A673 (cell line): ENCODE results near the gene TRIM38. TPM values are rescaled to one million over a fixed set of nuclear protein-coding genes. Genes with fewer than 3 reads are reported as not detected.

Source experiments
- BruUV-seq: library from RNA; stranded (reverse); fragments of 400-500 nt; replicated peaks from 2 replicates; lab custom pipeline; 2021; lab: Mats Ljungman, UMichigan
- CTCF ChIA-PET: fragments of 300-600 bp; sonication (Branson Sonifier 250); formaldehyde crosslinking; loops from one replicate; lab custom pipeline; 2022; ENCODE audit warnings: antibody characterized with exemption; lab: Charles Lee
- POLR2A ChIA-PET: fragments of 300-600 bp; sonication (Branson Sonifier 250); formaldehyde crosslinking; loops from one replicate; lab custom pipeline; 2022; ENCODE audit warnings: antibody characterized with exemption; ENCODE audit not compliant: low non-redundant PET; lab: Charles Lee
- DNase-seq: peaks from one replicate; pipeline ENCODE4 v3.0.0-alpha.2; 2015; ENCODE audit warnings: low spot score
- H3K27ac ChIP-seq: fragments of 200-600 bp; sonication (generic); 2 replicates; pipeline ENCODE4 v1.5.1; 2016; ENCODE audit warnings: mixed run types, low read depth, mild to moderate bottlenecking, mixed read lengths, antibody characterized with exemption, low read length; ENCODE audit not compliant: poor library complexity, severe bottlenecking
- H3K27me3 ChIP-seq: fragments of 200-600 bp; sonication (generic); replicated peaks from 2 replicates; pipeline ENCODE4 v1.6.1; 2017; ENCODE audit warnings: mixed run types, low read depth, mild to moderate bottlenecking, mixed read lengths, antibody characterized with exemption, low read length; ENCODE audit not compliant: insufficient read depth, poor library complexity
- H3K36me3 ChIP-seq: fragments of 200-600 bp; sonication (generic); 2 replicates; pipeline ENCODE4 v1.6.1; 2016; ENCODE audit warnings: mixed run types, mild to moderate bottlenecking, mixed read lengths, antibody characterized with exemption, low read length; ENCODE audit not compliant: insufficient read depth, poor library complexity, severe bottlenecking
- H3K4me1 ChIP-seq: fragments of 200-600 bp; sonication (generic); 2 replicates; pipeline ENCODE4 v1.6.1; 2017; ENCODE audit warnings: mixed run types, mild to moderate bottlenecking, mixed read lengths, antibody characterized with exemption, low read length; ENCODE audit not compliant: insufficient read depth, poor library complexity, severe bottlenecking
- H3K4me3 ChIP-seq: fragments of 200-600 bp; sonication (generic); 2 replicates; pipeline ENCODE4 v1.5.1; 2016; ENCODE audit warnings: low read depth, mixed run types, mild to moderate bottlenecking, mixed read lengths, low read length; ENCODE audit not compliant: poor library complexity, severe bottlenecking
- H3K9me3 ChIP-seq: fragments of 200-600 bp; sonication (generic); 2 replicates; pipeline ENCODE4 v1.6.1; 2016; ENCODE audit warnings: mixed run types, low read depth, mild to moderate bottlenecking, mixed read lengths, antibody characterized with exemption, low read length; ENCODE audit not compliant: poor library complexity, severe bottlenecking
- CTCF ChIP-seq: fragments of 300-800, 200-600 bp; sonication (generic); conservative IDR thresholded peaks from 2 replicates; pipeline ENCODE4 v1.5.1; 2017; ENCODE audit warnings: low read depth, mild to moderate bottlenecking, antibody characterized with exemption, low read length, moderate library complexity, mixed read lengths
- EZH2 ChIP-seq: fragments of 200-600 bp; sonication (generic); IDR thresholded peaks from 2 replicates; pipeline ENCODE4 v1.6.1; 2017; ENCODE audit warnings: borderline replicate concordance, low read depth, mild to moderate bottlenecking, mixed read lengths, antibody characterized with exemption, low read length; ENCODE audit not compliant: poor library complexity, severe bottlenecking
- intact Hi-C: fragments of 100-400 bp; cut with micrococcal nuclease; formaldehyde crosslinking; loops from one replicate; pipeline ENCODE4 v1.10.0; 2022; ENCODE audit not compliant: unreplicated experiment
- total RNA-seq: library from RNA; stranded (reverse); gene quantifications from 2 replicates; pipeline ENCODE4 v1.2.3, GENCODE V29; 2021

TRIM38 gene
- total RNA-seq, 1 experiment from 2014 or later, result 9.7 TPM

- intact Hi-C loops, result loop anchor here (2.0 to 5.0 kb wide), 2 partner anchors 21 to 1859 kb away; a partner anchor contains a TSS
- TSS peak; percentile 46 for BruUV-seq
- TF ChIP-seq EZH2 (no peak), CTCF (no peak)
- Histone ChIP-seq H3K27ac (peak overlapping the region; percentile 91), H3K27me3 (no peaks in the 10 kb centered on the region), H3K4me3 (peak overlapping the region; percentile 67), H3K36me3 (no peaks in the 10 kb centered on the region), H3K4me1 (peaks cover 12% of the 10 kb centered on the region), H3K9me3 (no peaks in the 10 kb centered on the region)
- ChIA-PET POLR2A (interaction anchor here (0.7 to 3.1 kb wide), 5 partner anchors 11 to 218 kb away, joined by 3 to 71 read pairs (median 13); a partner anchor contains a TSS), CTCF (interaction anchor here (0.6 kb wide), 1 partner anchor 1643 kb away, joined by 4 read pairs; no protein-coding TSS in a partner anchor)
- DNase-seq, result peak; percentile 95
These were observed 70.7 kb downstream of the TRIM38 start for GRCh38 chr6:26033085-26033940.

GRCh38 chr6:26033941-26034354 is 71.3 kb downstream of the TRIM38 start:
- CTCF ChIA-PET, result interaction anchor here (0.6 to 0.8 kb wide), 2 partner anchors 10 to 1644 kb away, joined by 4 read pairs; a partner anchor contains a TSS
- peaks cover 11% of the 10 kb centered on the region for H3K4me1 ChIP-seq
- POLR2A ChIA-PET, result no interaction called here
- H3K4me3 ChIP-seq, result peak overlapping the region; percentile 67
- no peaks in the 10 kb centered on the region for H3K9me3 ChIP-seq
- no peaks in the 10 kb centered on the region for H3K36me3 ChIP-seq
- DNase-seq, result peak; percentile 38
- no peak for TF ChIP-seq CTCF
- TF ChIP-seq EZH2, result no peak
- intact Hi-C loops, result loop anchor here (2.0 to 5.0 kb wide), 2 partner anchors 21 to 1858 kb away; a partner anchor contains a TSS
- H3K27me3 ChIP-seq, result no peaks in the 10 kb centered on the region
- H3K27ac ChIP-seq, result peak overlapping the region; percentile 91
- BruUV-seq, result TSS peak; percentile 93

GRCh38 chr6:26034905-26035304 is 72.3 kb downstream of the TRIM38 start:
- ChIA-PET CTCF (no interaction called here), POLR2A (no interaction called here)
- H3K4me3 ChIP-seq, result no peak overlapping the region
- peak overlapping the region; percentile 91 for H3K27ac ChIP-seq
- peaks cover 2% of the 10 kb centered on the region for H3K4me1 ChIP-seq
- H3K9me3 ChIP-seq, result no peaks in the 10 kb centered on the region
- intact Hi-C loops, result loop anchor here (5.0 kb wide), 1 partner anchor 1857 kb away; a partner anchor contains a TSS
- no peaks in the 10 kb centered on the region for H3K36me3 ChIP-seq
- no TSS peak for BruUV-seq
- TF ChIP-seq EZH2 (no peak), CTCF (no peak)
- DNase-seq, result no peak
- H3K27me3 ChIP-seq, result no peaks in the 10 kb centered on the region

Other genes with a start within 250 kb of the TRIM38 start
- not detected in 2 replicates for gene SLC17A4, start 208.1 kb upstream of the TRIM38 start, total RNA-seq
- gene SLC17A1, start 130.8 kb upstream of the TRIM38 start, total RNA-seq, result not detected in 2 replicates
- not detected in 2 replicates for gene SLC17A3, start 88.6 kb upstream of the TRIM38 start, total RNA-seq
- not detected in 2 replicates for gene SLC17A2, start 32.1 kb upstream of the TRIM38 start, total RNA-seq
- gene HFE, start 124.6 kb downstream of the TRIM38 start, total RNA-seq, result 7.8 and 11.5 TPM in 2 replicates